Liver (tissue), 3 donors: Measurements from ENCODE around the gene CWC22.

Source experiments
- ATF3 ChIP-seq: IDR thresholded peaks from 2 replicates; pipeline ENCODE4 v1.6.1; 2016; ENCODE audit warnings: antibody characterized with exemption
- CTCF ChIP-seq: fragments of 150-350 bp; IDR thresholded peaks from 2 replicates; pipeline ENCODE4 v1.5.1; 2017; ENCODE audit warnings: improper control_type of control experiment, low read depth, low read length; ENCODE audit not compliant: missing input control
- SP1 ChIP-seq: IDR thresholded peaks from 2 replicates; pipeline ENCODE4 v1.6.1; 2018; ENCODE audit warnings: antibody characterized with exemption, mild to moderate bottlenecking
- TAF1 ChIP-seq: conservative IDR thresholded peaks from 2 replicates; pipeline ENCODE4 v1.6.1; 2016; ENCODE audit warnings: antibody characterized with exemption, mild to moderate bottlenecking
- ZBTB33 ChIP-seq: IDR thresholded peaks from 2 replicates; pipeline ENCODE4 v1.6.1; 2016; ENCODE audit warnings: antibody characterized with exemption
- donor health status: healthy.
- donor health status: healthy.

- TF ChIP-seq ATF3 (peak; percentile 56), TAF1 (peak; percentile 24), CTCF (peak; percentile 80), ZBTB33 (peak; percentile 63), SP1 (peak; percentile 77)
These were observed 70.4 kb downstream of the CWC22 start for GRCh38 chr2:179936654-179937053.
